ENCODE results near the gene FAM135A.

Gene FAM135A

DNA sequence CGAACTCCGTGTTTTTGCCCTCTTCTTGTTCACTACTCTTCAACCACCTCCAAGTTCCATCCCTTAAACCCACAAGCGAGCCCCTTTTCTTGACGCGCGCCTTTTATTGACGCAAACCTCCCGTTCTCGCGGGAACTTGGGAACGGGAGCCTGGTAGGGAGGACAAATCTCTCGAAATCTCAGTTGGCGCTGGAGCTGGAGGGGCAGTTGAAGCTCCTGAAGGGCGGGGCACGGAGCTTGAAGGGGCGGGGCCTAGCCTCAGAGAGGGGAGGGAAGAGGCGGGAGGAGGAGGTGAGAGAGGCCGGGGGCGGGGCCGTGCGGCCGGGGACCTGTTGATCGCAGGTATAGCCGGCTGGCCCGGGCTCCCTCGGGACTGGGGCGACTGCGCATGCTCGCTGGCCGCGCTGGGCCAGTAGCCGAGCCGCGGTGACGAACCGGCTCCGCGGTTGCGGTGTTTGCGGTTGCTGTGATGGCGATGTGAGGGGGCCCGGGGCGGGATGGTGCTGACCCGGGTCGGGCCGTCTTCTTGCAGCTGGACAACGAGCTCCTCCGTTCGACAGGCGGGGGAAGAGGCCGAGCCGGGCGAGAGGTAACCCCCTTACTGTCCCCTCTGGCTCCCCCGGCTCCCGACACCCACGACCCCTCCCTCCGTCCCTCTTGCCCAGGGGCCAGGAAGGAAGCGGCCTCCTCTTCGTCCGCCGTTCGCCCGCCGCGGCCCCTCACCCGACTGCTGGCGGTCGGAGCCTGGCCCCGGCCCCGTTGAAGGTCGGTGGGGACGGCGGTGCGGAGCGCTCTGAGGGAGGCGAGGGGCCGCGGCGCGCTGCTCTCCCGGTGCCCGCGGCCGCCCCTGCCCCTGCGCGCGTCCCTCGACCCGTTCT lies at the start of gene FAM135A:
Gene FAM135A, plus strand, starts transcription at position 395 of the 878 bp plus-strand sequence. CDS start 14,835 bp downstream, outside the sequence.
- DNase-seq (ENCODE audit: low read depth) = peak; percentile 91

DNA sequence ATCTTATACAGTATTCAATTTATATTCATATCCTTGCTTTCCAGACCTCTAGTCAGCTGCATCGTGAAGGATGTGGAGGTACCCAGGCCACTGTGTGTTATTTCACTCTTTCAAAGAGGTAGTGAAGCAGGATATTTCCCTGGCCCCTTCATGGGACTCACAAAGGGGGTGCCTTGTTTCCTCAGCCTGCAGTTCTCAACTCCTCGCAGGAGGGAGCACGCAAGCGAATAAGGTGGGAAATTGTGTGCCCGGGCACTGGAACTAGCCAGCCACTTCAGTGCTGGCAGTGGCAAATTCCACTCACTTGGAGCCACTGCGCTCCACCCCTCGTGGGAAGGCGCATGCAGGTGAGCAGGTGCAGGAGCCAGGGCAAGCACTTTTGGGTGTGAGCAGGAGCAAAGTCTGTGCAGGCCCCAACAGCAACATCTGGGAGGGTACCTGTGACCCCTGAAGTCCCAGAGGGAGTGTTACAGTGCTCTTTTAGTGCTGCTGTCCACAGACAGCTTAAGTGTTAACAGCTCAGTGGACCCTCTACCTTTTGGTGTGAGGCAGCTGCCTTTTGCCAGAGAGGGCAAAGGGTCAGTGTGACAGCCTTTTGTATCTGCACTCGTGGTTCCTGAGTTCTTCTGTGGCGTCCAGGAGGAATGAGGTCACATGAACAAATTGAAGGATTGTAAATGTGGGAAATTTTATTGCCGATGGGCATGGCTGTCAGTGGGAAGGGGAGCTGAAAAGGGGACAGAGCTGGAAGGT lies 49.4 kb upstream of the FAM135A start:
- no peak for DNase-seq (ENCODE audit: low read depth)

DNA sequence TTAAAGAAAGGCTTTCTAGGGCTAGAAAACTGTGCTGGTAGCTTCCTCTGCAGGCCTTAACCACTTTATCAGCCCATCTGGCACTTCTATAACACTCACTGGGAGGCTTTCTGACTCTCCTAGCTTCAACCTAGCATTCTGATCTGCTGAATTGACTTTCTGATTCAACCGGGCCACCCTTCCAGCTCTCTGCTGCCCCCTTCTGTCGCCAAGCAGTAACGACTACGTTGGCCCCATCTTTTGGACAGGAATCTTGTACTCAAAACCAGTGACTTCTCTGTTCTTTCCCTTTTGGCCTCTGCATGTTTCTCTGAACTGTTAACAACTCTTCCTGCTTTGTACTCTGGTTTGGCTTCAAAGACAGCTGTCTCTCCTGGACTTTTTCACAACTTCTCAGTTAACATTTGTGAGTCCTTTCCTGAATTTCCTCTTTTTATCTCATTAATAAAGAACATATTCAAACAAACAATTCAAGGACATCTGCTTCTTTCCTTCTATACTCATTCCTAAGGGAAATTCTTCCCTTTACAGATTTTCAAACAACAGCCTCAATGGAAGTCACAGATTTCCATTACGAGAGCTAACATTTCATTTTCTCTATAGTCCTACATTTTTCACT lies 43.9 kb upstream of the FAM135A start:
- peak; percentile 59 for DNase-seq (ENCODE audit: low read depth)

DNA sequence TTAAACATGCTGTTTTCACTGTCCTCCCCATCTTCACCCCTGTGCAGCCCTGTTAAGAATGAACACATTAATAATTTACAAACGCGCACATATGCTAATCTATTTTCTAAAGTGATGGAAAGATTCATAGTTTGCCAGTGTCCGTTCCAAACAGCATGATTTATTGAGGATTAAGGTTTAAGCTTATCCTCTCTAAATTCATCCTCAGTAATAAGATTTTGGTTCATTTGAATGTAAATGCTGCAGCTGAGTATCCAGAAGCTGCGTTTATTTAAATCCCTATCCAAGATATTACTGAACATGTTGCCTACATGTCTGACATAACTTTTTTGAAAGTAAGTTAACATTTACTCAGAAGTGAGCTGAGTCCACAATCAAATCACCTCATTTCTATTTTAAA lies 42.8 kb upstream of the FAM135A start:
- no peak for DNase-seq (ENCODE audit: low read depth)

DNA sequence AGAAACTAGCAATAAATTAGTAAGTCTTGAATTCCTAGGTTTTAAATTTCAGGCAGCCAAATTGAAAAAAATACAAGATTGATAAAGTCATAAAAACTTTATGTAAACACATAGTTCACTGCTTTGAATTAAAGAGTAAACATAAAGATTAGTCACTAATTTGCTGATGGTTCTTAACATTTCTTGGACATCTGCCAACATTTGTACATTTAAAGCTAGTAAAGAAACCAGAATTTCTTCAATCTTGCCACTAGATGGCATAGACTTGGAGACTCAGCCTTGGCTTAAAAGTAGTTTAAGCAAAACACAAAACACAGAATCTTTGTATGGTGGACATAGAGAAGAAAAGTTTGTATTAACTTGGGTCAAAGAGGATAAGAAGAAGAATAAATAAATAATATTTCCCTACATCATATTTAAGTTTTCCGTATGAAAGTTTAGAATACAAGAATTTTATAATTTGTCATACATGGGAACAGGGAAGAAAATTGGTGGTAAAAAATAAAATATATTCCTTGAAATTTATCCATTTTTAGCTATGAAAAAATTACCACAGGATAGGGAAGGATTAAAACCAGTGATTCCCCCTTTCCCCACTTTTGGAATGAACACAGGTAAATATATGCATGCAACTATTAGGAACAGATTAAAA lies 41.7 kb upstream of the FAM135A start:
- DNase-seq (ENCODE audit: low read depth) = no peak

DNA sequence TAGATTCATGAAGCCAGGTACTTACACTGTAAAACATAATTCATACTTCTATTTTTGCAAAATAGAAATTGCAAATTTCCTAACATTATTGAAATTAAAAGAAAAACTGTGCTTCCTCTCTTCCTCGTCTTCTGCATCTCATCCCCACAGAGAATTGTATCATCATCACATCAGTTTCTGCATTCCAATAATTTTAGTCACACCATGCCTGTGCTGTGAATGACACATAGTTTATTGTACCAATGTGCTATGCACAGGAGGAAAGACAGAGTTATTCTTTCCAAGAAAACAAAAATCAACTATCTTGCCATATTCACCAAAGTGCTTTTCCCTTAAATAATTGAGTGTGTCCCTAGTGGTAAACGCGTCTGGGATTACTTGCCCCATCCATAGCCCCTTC lies 38.1 kb upstream of the FAM135A start:
- DNase-seq (ENCODE audit: low read depth) = no peak

DNA sequence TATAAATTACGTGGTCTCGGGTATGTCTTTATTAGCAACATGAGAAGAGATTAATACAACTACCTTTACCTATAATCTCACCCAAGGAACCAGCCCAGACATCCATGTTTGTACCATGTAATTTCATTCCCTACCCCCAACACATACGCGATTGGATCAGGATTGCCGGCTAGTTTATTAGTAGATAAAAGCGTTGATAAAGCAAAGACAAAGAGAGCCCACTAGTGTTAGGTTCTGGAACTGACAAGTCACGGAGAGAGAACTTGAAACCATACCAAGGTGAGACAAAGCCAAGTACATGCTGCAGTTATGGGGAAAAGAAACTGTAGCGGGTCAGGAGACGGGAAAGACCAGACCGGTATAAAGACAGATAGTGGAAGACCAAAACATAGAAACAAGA lies 37.4 kb upstream of the FAM135A start:
- DNase-seq (ENCODE audit: low read depth) = no peak

DNA sequence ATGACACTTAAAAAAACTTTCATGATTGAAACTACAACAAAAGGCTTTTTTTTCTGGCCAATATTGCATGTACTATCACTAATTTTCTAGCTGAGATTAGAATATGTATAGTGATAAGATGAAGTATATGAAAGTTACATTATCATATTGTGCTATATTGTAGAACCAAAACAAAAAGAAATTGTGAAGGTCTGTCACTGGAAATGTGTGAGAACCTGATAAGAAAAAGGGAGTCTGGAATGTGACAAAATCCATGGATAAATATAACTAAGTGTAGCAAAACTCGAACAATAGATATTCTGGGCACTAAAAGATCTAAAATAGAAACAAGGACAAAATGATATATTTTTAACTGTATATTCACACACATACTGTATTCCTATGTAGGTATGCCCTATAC lies 36.7 kb upstream of the FAM135A start:
- DNase-seq (ENCODE audit: low read depth) = no peak

DNA sequence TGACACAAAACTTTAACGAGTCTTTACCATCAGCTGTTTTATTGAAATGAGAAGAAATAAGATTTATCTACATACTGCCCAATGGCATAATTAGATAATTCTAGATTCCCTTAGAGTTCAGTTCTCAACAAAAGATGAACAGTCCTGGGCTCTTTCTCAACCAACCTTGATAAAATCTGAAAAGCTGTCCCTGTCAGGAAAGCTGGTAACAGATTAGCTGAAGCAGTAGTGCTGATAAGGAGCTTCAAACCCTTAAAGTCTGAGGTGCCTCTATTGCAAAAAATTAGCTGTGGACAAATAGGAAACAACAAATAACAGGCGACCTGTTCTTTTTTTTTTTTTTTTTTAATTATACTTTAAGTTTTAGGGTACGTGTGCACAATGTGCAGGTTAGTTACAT lies 35.9 kb upstream of the FAM135A start:
- DNase-seq (ENCODE audit: low read depth) = no peak

DNA sequence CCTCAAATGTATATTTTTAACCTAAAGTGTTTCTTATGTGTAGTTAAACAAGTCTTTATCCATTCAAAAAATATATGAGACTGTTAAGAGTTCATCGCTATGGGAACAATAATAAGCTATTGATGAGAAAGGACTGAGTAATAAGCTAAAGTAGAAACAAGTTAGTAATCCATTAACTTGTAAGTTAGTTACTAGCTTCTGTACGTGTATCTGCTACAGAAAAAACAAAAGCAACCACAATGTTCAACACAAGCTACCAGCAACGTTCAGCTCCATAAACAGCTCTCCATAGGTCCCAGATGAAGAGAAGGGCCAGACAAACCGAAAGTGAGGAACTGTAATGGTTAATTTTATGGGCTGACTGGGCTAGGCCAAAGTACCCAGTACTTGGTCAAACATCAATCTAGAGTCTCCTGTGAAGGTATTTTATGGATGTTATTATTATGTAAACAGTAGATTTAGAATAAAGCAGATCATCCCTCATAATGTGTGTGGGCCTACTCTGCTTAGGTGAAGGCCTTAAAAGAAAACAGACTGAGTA lies 33.8 kb upstream of the FAM135A start:
- no peak for DNase-seq (ENCODE audit: low read depth)

DNA sequence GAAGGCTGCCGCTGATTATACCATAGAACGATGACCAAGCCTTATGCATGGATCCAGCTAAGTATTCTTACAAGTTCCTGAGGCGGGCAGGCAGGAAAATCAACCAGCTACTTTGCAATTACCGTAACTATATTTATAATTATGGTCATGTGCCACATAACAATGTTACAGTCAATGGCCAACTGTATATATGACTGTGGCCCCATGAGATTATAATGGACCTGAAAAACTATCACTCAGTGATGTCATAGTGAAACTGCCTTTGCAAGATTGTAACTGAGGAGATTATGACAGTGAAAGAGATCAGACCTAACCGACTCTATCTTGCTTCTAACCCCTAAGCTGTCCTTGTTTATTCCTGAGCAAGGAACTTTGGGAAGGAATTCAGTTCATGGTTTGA lies 33.1 kb upstream of the FAM135A start:
- no peak for DNase-seq (ENCODE audit: low read depth)

DNA sequence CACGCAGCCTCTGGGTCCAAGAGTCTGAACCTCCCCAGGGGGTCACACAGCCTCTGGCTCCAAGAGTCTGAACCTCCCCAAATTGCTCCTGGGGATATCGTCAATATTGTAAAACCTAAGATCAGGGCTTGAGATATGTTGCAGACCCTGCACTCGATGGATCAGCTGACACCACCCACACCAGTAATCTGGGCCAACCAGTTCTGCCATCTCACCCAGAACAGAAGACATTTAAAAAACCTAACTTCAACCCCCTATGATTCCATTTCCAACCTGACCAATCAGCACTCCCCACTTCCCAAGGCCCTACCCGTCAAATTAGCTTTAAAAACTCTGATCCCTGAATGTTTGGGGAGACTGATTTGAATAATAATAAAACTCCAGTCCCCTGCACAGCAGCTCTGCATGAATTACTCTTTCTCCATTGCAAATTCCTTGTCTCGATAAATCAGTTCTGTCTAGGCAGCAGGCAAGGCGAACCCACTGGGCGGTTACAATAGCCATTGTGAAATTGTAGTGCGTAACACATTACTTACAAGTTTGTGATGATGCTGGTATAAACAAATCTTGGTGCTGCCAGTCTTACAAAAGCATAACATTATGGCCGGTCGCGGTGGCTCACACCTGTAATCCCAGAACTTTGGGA lies 32.4 kb upstream of the FAM135A start:
- no peak for DNase-seq (ENCODE audit: low read depth)

DNA sequence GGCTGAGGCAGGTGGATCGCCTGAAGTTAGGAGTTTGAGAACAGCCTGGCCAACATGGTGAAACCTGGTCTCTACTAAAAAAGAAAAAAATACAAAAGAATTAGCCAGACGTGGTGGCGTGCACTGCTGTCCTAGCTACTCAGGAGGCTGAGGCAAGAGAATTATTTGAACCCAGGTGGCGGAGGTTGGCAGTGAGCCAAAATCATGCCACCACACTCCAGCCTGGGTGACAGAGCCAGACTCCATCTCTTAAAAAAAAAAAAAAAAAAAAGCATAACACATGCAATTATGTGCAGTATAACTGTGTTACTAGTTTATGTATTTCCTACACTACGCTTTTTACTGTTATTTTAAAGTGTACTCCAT lies 31.9 kb upstream of the FAM135A start:
- no peak for DNase-seq (ENCODE audit: low read depth)

DNA sequence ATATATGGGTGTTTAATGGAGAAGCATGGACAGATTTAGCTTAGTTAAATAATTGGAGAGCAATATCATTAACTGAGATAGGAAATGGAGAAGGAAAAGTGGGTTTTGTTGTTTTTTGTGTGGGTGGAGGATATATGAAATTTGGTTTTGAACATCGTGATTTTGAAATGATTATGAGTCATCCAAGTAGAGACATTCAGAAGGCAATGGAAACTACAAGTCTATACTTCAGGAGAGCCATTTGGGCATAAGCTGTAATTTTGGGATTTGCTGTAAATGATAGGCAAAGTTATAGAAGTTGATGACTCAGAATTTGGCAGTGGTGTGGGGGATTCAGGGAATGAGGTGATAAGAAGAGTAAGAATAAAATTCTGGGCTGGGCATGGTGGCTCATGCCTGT lies 27.4 kb upstream of the FAM135A start:
- no peak for DNase-seq (ENCODE audit: low read depth)

DNA sequence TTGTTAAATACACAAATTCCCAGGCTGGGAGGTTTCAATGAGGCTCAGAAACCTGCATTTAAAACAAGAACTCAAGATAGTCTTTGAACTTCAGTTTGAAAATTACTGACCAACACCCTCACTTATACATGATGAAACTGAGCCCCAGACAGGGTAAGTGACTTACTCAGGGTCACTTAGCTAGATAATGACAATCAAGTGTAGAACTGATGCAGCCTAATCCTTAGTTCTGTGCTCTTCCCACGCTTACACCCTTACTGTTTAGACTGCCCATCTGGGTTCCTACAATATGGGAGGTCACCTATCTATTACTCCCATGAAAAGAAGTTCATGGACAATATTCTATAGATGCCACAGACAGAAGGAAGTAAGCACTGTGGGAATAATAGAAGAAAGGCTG lies 24.5 kb upstream of the FAM135A start:
- no peak for DNase-seq (ENCODE audit: low read depth)

DNA sequence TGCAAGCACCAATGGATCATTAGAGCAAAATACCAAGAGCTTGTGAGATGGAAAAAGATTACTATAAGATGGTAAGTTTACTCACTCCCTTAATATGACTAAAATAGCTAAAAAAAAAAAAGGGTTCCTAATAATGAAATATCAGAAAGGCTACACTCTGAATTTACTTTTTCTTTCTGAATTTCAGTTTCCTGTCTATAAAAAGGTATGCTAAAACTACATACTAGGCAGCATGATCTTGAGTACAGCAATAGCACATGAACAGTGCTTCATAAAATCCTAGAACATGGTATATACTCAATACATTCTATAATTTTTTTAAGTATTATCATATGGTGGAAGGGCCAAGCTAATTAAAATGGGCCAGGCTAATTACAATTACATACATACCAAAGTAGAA lies 24.0 kb upstream of the FAM135A start:
- no peak for DNase-seq (ENCODE audit: low read depth)

DNA sequence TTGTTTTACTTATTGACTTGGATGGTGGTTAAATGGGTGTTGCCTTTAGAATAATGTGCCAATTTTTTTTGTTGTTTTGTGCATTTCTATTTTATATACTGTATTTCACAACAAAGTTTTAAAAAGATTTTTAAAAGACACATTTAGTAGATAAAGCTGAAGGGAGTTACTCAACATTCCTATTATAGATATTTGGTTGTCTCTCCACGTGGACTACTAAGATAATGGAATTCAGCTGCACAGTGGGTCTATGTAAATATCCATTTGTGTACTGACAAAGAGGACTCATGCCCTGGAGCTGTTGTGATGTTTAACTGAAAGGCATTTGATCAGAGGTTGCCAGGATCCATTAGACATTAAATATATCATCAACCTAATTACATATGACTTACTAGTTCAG lies 23.2 kb upstream of the FAM135A start:
- DNase-seq (ENCODE audit: low read depth) = no peak

DNA sequence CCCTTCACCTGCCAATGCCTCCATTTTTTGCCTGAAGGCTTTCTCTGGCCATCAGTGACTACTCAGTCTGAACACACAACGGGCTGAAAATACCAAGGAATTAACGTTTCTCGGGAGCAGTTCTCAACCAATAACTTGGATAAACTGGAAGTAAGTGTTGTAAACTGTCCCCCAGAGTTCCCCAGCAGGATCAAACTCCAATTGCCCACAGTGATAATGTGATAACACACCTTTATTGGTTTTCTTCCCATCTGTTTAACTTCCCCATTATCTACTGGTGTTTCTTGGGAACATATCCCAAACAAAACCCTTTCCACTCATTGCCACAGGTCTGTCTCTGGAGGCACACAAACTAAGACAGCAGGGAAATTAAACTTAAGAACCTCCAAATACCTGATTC lies 21.8 kb upstream of the FAM135A start:
- DNase-seq (ENCODE audit: low read depth) = no peak

DNA sequence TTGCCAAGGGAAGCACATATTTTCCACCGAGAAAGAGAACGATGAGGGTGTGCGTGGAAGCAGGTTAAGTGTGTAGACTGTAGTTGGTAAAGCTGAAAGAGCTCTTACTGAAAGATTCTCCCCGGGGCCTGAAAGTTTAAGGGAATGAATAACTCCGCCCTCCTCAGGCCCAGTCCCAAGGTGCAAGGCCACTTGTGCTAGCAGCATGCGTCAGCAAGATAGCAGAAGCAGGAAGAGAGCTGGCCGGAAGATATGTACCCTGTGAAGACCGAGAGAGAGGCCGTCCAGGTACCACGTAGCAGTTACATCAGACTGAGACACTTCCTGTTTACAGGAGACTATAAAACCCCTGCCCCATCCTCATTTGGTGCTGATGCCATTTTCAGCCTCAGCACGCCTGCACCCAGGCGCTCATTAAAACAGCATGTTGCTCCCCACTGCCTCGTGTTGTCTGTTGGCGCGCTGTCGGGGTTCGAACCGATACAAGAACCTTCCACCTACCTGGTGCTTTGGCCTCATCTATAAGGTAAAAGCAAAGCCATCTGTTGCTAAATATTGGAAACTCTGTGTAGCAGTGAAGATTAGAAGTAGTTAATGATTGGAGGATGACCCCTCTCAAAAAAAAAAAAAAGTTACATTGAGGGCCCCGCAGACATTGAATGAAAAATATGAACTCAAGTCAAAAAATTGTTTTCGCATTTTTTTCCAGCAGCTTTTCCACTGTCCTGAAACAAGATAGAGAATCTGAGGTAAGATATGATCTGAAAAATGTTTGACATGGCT lies 18.6 kb upstream of the FAM135A start:
- DNase-seq (ENCODE audit: low read depth) = no peak

DNA sequence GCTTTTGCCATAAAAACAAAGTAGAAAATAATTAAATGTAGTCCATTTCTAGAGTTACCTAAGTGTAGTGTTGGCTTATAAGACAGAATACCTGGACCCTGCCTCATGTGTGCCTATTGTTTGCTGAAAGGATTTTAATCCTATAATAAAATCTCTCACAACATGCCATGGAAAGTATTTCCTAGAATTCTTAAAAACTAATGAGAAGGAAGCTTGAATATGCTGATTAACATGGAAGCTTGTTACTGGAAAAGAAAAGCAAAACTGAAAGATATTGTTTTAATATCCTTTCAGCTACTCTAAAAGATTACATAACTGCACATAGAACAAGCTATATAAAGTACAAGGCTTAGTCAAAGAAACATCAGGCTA lies 18.0 kb upstream of the FAM135A start:
- no peak for DNase-seq (ENCODE audit: low read depth)

DNA sequence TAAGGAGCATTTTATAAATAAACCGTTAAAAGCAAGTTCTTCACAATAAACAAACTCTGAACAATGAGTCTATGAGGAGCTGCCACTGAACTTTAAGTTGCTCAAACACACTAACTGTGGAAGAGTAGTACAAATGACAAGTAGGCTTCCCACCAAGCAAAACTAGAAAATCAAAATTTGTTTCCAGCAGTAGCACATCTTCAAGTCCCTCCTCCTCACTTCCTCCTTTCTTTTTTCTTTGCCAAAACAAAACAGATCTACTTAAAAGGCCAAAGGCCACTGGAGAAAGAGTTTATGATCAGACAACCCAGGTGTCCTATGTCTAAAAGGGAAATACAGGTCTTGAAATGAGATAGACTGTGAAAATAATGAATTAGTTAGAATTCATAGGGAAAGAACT lies 17.1 kb upstream of the FAM135A start:
- DNase-seq (ENCODE audit: low read depth) = no peak

Measured in activated T-cell treated with anti-CD3 and anti-CD28 coated beads for 24 hours (primary cell).